Esophagus squamous epithelium (tissue), 4 donors: Measurements from ENCODE around the gene HHIP.

Experiments used
- POLR2A ChIP-seq, 4 donors: fragments of 450-650 bp; IDR thresholded peaks; one replicate each; pipeline ENCODE4 v1.6.1; 2017; ENCODE audit warnings: antibody characterized with exemption in 4 of 4, mild to moderate bottlenecking in 4 of 4, moderate library complexity in 3 of 4
- TF ChIP-seq, protein P1 (sequence below), 6 experiments: fragments of 450-650 bp in 4 of 6; fragments of 200-600 bp in 2 of 6; sonication (generic) in 2 of 6; IDR thresholded peaks; one replicate each; pipeline ENCODE4 v1.5.1; 2016 to 2019; ENCODE audit warnings: antibody characterized with exemption in 6 of 6, mild to moderate bottlenecking in 4 of 6, moderate library complexity in 4 of 6

DNA sequence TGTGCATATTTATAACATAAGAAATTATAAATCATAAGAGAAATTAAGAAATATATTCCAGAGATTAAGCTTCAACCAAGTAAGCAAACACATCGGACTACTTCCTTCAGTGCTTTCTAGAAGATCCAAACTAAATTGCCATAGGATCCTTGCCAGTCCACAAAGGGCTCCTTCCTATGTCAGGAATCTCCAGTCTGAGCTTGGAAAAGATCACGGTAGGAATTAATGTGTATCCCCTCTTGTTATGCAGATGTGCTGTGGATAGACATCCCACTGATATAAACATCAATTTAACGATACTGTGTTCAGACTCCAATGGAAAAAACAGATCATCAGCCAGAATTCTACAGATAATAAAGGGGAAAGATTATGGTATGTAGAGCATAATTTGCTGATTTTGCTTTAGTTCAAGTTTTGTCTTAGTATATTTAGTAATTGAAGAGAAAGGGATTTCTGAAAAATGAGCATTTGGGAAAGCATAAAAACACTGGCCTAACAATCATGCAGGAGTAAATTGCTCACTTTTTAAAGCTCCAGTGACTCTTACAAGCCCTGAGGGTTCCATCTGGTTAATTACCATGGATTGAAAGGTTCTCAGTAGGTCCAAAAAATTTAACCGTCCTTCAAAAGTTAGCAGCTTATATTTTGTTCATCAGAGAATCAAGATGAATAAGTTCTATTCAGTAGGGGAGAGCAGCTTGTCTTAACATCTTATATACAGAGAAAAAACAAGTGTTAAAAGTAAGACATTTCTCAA, 65.9 kb downstream of the HHIP start:
- TF ChIP-seq, protein P1, sequence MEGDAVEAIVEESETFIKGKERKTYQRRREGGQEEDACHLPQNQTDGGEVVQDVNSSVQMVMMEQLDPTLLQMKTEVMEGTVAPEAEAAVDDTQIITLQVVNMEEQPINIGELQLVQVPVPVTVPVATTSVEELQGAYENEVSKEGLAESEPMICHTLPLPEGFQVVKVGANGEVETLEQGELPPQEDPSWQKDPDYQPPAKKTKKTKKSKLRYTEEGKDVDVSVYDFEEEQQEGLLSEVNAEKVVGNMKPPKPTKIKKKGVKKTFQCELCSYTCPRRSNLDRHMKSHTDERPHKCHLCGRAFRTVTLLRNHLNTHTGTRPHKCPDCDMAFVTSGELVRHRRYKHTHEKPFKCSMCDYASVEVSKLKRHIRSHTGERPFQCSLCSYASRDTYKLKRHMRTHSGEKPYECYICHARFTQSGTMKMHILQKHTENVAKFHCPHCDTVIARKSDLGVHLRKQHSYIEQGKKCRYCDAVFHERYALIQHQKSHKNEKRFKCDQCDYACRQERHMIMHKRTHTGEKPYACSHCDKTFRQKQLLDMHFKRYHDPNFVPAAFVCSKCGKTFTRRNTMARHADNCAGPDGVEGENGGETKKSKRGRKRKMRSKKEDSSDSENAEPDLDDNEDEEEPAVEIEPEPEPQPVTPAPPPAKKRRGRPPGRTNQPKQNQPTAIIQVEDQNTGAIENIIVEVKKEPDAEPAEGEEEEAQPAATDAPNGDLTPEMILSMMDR (IDR thresholded peaks at IDR 0.05) = no peak
- TF ChIP-seq POLR2A (IDR thresholded peaks at IDR 0.05) = no peak
